GM12878 (cell line): ENCODE data around the gene ADCK1. TPM values are rescaled to one million over a fixed set of nuclear protein-coding genes. Genes with fewer than 3 reads are reported as not detected.

Experiments
- ATAC-seq: fragments of 200-7000 bp; cut with Tn5 transposase; 3 replicates; pipeline ENCODE4 v1.9.1; 2020; ENCODE audit warnings: mild to moderate bottlenecking, moderate library complexity
- BruUV-seq: library from RNA; stranded (reverse); fragments of 400-500 nt; replicated peaks from 2 replicates; lab custom pipeline; 2021; lab: Mats Ljungman, UMichigan
- CTCF ChIA-PET: fragments of 300-600 bp; sonication (Branson Sonifier 250); formaldehyde crosslinking; extraction: SDS; loops from one replicate; lab custom pipeline; 2021; ENCODE audit warnings: inconsistent platforms; lab: Yijun Ruan, JAX
- POLR2A ChIA-PET: fragments of 350-600 bp; formaldehyde crosslinking; extraction: SDS; loops from one replicate; lab custom pipeline; 2021; ENCODE audit warnings: inconsistent platforms; lab: Charles Lee
- RAD21 ChIA-PET: fragments of 300-600 bp; sonication (Branson Sonifier 250); formaldehyde crosslinking; loops from one replicate; lab custom pipeline; 2023; ENCODE audit warnings: antibody characterized with exemption; ENCODE audit not compliant: unreplicated experiment; lab: Charles Lee
- SMC1A ChIA-PET: fragments of 300-600 bp; sonication (Branson Sonifier 250); formaldehyde crosslinking; loops from one replicate; lab custom pipeline; 2023; ENCODE audit not compliant: unreplicated experiment, uncharacterized antibody; lab: Charles Lee
- DNase-seq: peaks from one replicate; pipeline ENCODE4 v3.0.0-alpha.2; 2011; ENCODE audit warnings: low read depth, low spot score
- FAIRE-seq: peaks from 3 replicates; lab custom pipeline; 2011; peaks lifted over from hg19 to GRCh38; lab: Jason Lieb, UNC
- H2AFZ ChIP-seq: 2 replicates; pipeline ENCODE4 v1.6.0; 2011; ENCODE audit warnings: low read depth, low read length, control low read depth; ENCODE audit not compliant: control insufficient read depth
- H3K27ac ChIP-seq: 2 replicates; pipeline ENCODE4 v1.5.1; 2011; ENCODE audit warnings: control low read depth; ENCODE audit not compliant: control insufficient read depth, insufficient read depth
- H3K27me3 ChIP-seq, 2 experiments: replicated peaks in 1 of 2; 2 replicates each; pipeline versions ENCODE4 v1.6.0 to v1.6.1; 2011; ENCODE audit warnings: low read length in 1 of 2; ENCODE audit not compliant: control insufficient read depth in 2 of 2, insufficient read depth in 2 of 2
- H3K36me3 ChIP-seq, 2 experiments: 2 replicates each; pipeline ENCODE4 v1.5.1; 2011; ENCODE audit warnings: low read length in 1 of 2; ENCODE audit not compliant: control insufficient read depth in 2 of 2, insufficient read depth in 2 of 2
- H3K4me1 ChIP-seq: 2 replicates; pipeline ENCODE4 v1.6.1; 2011; ENCODE audit warnings: mild to moderate bottlenecking, low read length, moderate library complexity, mixed read lengths; ENCODE audit not compliant: control insufficient read depth, insufficient read depth
- H3K4me2 ChIP-seq: 2 replicates; pipeline ENCODE4 v1.6.0; 2011; ENCODE audit warnings: control low read depth; ENCODE audit not compliant: control insufficient read depth, insufficient read depth
- H3K4me3 ChIP-seq: fragments of 200-600 bp; sonication (generic); 2 replicates; pipeline ENCODE4 v1.5.1; 2016
- H3K79me2 ChIP-seq: 2 replicates; pipeline ENCODE4 v1.6.0; 2011; ENCODE audit warnings: low read length; ENCODE audit not compliant: control insufficient read depth, insufficient read depth
- H3K9ac ChIP-seq: 2 replicates; pipeline ENCODE4 v1.8.0; 2011; ENCODE audit warnings: low read length, control low read depth, mixed read lengths; ENCODE audit not compliant: control insufficient read depth, insufficient read depth
- H3K9me3 ChIP-seq: replicated peaks from 3 replicates; pipeline ENCODE4 v1.5.1; 2011; ENCODE audit warnings: mild to moderate bottlenecking, low read length; ENCODE audit not compliant: control insufficient read depth, insufficient read depth
- H4K20me1 ChIP-seq: 2 replicates; pipeline ENCODE4 v1.6.0; 2011; ENCODE audit not compliant: control insufficient read depth, insufficient read depth
- ATF7 ChIP-seq: fragments of 450-650 bp; IDR thresholded peaks from 2 replicates; pipeline ENCODE4 v1.6.1; 2016; ENCODE audit warnings: low read depth, mild to moderate bottlenecking
- JUND ChIP-seq: IDR thresholded peaks from 2 replicates; pipeline ENCODE4 v1.6.1; 2012; ENCODE audit warnings: low read depth, mild to moderate bottlenecking, low read length, improper control_type of control experiment, moderate library complexity
- MEF2B ChIP-seq: fragments of 450-650 bp; IDR thresholded peaks from 2 replicates; pipeline ENCODE4 v1.6.1; 2018; ENCODE audit warnings: mild to moderate bottlenecking, moderate library complexity; ENCODE audit not compliant: partially characterized antibody, poor library complexity, severe bottlenecking
- POLR2AphosphoS2 ChIP-seq: IDR thresholded peaks from 2 replicates; pipeline ENCODE4 v1.6.1; 2011; ENCODE audit warnings: low read depth, mild to moderate bottlenecking, low read length, improper control_type of control experiment, moderate library complexity
- RELA ChIP-seq: fragments of 450-650 bp; IDR thresholded peaks from 2 replicates; pipeline ENCODE4 v1.8.0; 2014; ENCODE audit warnings: borderline replicate concordance; ENCODE audit not compliant: partially characterized antibody
- RFX5 ChIP-seq: IDR thresholded peaks from 2 replicates; pipeline ENCODE4 v1.6.1; 2011; ENCODE audit warnings: low read depth, low read length, improper control_type of control experiment
- SMAD1 ChIP-seq: fragments of 450-650 bp; IDR thresholded peaks from 2 replicates; pipeline ENCODE4 v1.6.1; 2018; ENCODE audit warnings: mild to moderate bottlenecking, low read depth; ENCODE audit not compliant: partially characterized antibody
- SMC3 ChIP-seq: IDR thresholded peaks from 2 replicates; pipeline ENCODE4 v1.6.1; 2011; ENCODE audit warnings: low read length, improper control_type of control experiment, borderline replicate concordance
- TAF1 ChIP-seq: IDR thresholded peaks from 2 replicates; pipeline ENCODE4 v1.6.1; 2011; ENCODE audit warnings: mild to moderate bottlenecking, low read depth, low read length, borderline replicate concordance
- TCF3 ChIP-seq: IDR thresholded peaks from 2 replicates; pipeline ENCODE4 v1.6.1; 2012; ENCODE audit warnings: low read depth, mild to moderate bottlenecking, low read length, borderline replicate concordance; ENCODE audit not compliant: insufficient read depth
- YBX1 ChIP-seq: fragments of 450-650 bp; IDR thresholded peaks from 2 replicates; pipeline ENCODE4 v1.6.1; 2016; ENCODE audit warnings: antibody characterized with exemption
- ZNF207 ChIP-seq: fragments of 450-650 bp; IDR thresholded peaks from 2 replicates; pipeline ENCODE4 v1.6.1; 2014; ENCODE audit warnings: antibody characterized with exemption, mild to moderate bottlenecking, borderline replicate concordance
- WGBS: methylation state at CpG from one replicate; pipeline ENCODE4 v1.1.6; 2016; ENCODE audit warnings: low lambda C conversion rate; ENCODE audit not compliant: insufficient replicate concordance, insufficient coverage; ENCODE audit errors: missing lambda C conversion rate; 5-methylcytosine and 5-hydroxymethylcytosine counted together
- in situ Hi-C: fragments of 300-500 bp; cut with MboI; formaldehyde crosslinking; loops from 9 replicates; pipeline ENCODE4 v1.14.3; 2018; ENCODE audit warnings: mixed read lengths
- intact Hi-C: fragments of 100-400 bp; cut with micrococcal nuclease; formaldehyde crosslinking; loops from one replicate; pipeline ENCODE4 v1.14.2; 2022; ENCODE audit not compliant: unreplicated experiment
- polyA plus RNA-seq, 11 experiments: library from polyadenylated mRNA; depleted of rRNA in 4 of 11; unstranded in 6 of 11; stranded (reverse) in 5 of 11; fragments of >200 nt; fragmentation: Nextera tagmentation in 4 of 11; fragmentation: Illumina TruSeq in 1 of 11; extraction: Ambion mirVana in 4 of 11; extraction: Trizol in 1 of 11; gene quantifications; 1 replicate in 1 of 11; 2 replicates in 10 of 11; pipeline versions ENCODE4 v1.2.1 to v1.2.3, GENCODE V29; 2011 to 2016; ENCODE audit warnings: inconsistent platforms in 2 of 11, missing spikeins in 2 of 11, low read depth in 1 of 11
- total RNA-seq, 4 experiments: library from RNA; depleted of rRNA in 3 of 4; stranded (reverse); fragments of >200 nt in 3 of 4; fragmentation: Illumina TruSeq in 1 of 4; extraction: Trizol in 1 of 4; gene quantifications; 2 replicates each; pipeline versions ENCODE4 v1.2.1 to v1.2.3, GENCODE V29; 2013 to 2021
- TF ChIP-seq, protein P1 (sequence below): fragments of 450-650 bp; IDR thresholded peaks from 2 replicates; pipeline ENCODE4 v1.6.1; 2014; ENCODE audit warnings: mild to moderate bottlenecking
- TF ChIP-seq, protein P2 (sequence below): IDR thresholded peaks from 2 replicates; pipeline ENCODE4 v1.6.1; 2012; ENCODE audit warnings: improper control_type of control experiment, low read depth, low read length; ENCODE audit not compliant: insufficient replicate concordance
- TF ChIP-seq, protein P3 (sequence below): IDR thresholded peaks from 2 replicates; pipeline ENCODE4 v1.6.1; 2011; ENCODE audit warnings: low read depth, mild to moderate bottlenecking, low read length, moderate library complexity, borderline replicate concordance; ENCODE audit errors: extremely low read depth
- TF ChIP-seq, protein P4 (sequence below): fragments of 450-650 bp; IDR thresholded peaks from 2 replicates; pipeline ENCODE4 v1.6.1; 2016; ENCODE audit warnings: mild to moderate bottlenecking

ADCK1 gene
- total and polyA plus RNA-seq, 10 of the 15 experiments (the other 5 are each of a cell fraction or from before 2014, with no cell fraction given), result 3.3 to 8.5 (median 5.1) TPM

DNA sequence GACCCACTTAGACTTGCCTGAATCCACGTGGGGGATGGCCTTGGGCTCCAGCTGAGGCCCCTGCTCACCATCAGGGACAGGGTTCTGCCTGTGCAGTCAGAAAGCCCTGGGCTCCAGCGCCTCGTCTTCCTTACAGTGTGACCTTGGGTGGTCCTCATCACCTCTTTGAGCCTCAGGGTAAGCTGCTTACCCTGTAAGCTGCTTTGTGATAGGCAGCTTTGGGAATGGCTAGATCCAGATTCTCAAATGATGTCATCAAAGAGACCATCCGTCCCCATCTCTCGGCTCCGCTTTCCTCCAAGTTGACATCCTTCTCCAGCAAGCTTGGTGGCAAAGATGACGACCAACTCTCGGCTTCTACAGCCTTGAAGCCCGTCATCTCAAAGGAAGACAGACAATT, 127.0 kb downstream of the ADCK1 start:
- ChIA-PET SMC1A (no interaction called here), POLR2A (no interaction called here), CTCF (no interaction called here), RAD21 (no interaction called here)
- H4K20me1 ChIP-seq, result no peaks in the 10 kb centered on the region
- no peaks in the 10 kb centered on the region for H3K27me3 ChIP-seq
- no TSS peak for BruUV-seq
- no peak overlapping the region for H2AFZ ChIP-seq
- WGBS, result 75% methylated on average over 9 of the region's 9 CpGs
- DNase-seq (no peak), ATAC-seq (no peak), FAIRE-seq (no peak)
- intact Hi-C loops, result no loop called here
- no peaks in the 10 kb centered on the region for H3K9me3 ChIP-seq
- H3K79me2 ChIP-seq, result no peaks in the 10 kb centered on the region
- no peak overlapping the region for H3K4me2 ChIP-seq
- in situ Hi-C loops, result no loop called here
- no peak overlapping the region for H3K4me3 ChIP-seq
- no peaks in the 10 kb centered on the region for H3K36me3 ChIP-seq
- H3K4me1 ChIP-seq, result no peaks in the 10 kb centered on the region
- no peak for TF ChIP-seq RELA
- TF ChIP-seq, protein P1, sequence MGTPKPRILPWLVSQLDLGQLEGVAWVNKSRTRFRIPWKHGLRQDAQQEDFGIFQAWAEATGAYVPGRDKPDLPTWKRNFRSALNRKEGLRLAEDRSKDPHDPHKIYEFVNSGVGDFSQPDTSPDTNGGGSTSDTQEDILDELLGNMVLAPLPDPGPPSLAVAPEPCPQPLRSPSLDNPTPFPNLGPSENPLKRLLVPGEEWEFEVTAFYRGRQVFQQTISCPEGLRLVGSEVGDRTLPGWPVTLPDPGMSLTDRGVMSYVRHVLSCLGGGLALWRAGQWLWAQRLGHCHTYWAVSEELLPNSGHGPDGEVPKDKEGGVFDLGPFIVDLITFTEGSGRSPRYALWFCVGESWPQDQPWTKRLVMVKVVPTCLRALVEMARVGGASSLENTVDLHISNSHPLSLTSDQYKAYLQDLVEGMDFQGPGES, result no peak
- no peak for TF ChIP-seq YBX1
- no peak for TF ChIP-seq TAF1
- TF ChIP-seq SMAD1, result no peak
- no peak for TF ChIP-seq JUND
- TF ChIP-seq TCF3, result no peak
- no peak for TF ChIP-seq POLR2AphosphoS2
- no peak for TF ChIP-seq ZNF207
- no peak for TF ChIP-seq SMC3
- TF ChIP-seq, protein P2, sequence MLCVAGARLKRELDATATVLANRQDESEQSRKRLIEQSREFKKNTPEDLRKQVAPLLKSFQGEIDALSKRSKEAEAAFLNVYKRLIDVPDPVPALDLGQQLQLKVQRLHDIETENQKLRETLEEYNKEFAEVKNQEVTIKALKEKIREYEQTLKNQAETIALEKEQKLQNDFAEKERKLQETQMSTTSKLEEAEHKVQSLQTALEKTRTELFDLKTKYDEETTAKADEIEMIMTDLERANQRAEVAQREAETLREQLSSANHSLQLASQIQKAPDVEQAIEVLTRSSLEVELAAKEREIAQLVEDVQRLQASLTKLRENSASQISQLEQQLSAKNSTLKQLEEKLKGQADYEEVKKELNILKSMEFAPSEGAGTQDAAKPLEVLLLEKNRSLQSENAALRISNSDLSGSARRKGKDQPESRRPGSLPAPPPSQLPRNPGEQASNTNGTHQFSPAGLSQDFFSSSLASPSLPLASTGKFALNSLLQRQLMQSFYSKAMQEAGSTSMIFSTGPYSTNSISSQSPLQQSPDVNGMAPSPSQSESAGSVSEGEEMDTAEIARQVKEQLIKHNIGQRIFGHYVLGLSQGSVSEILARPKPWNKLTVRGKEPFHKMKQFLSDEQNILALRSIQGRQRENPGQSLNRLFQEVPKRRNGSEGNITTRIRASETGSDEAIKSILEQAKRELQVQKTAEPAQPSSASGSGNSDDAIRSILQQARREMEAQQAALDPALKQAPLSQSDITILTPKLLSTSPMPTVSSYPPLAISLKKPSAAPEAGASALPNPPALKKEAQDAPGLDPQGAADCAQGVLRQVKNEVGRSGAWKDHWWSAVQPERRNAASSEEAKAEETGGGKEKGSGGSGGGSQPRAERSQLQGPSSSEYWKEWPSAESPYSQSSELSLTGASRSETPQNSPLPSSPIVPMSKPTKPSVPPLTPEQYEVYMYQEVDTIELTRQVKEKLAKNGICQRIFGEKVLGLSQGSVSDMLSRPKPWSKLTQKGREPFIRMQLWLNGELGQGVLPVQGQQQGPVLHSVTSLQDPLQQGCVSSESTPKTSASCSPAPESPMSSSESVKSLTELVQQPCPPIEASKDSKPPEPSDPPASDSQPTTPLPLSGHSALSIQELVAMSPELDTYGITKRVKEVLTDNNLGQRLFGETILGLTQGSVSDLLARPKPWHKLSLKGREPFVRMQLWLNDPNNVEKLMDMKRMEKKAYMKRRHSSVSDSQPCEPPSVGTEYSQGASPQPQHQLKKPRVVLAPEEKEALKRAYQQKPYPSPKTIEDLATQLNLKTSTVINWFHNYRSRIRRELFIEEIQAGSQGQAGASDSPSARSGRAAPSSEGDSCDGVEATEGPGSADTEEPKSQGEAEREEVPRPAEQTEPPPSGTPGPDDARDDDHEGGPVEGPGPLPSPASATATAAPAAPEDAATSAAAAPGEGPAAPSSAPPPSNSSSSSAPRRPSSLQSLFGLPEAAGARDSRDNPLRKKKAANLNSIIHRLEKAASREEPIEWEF, result no peak
- TF ChIP-seq ATF7, result no peak
- TF ChIP-seq, protein P3, sequence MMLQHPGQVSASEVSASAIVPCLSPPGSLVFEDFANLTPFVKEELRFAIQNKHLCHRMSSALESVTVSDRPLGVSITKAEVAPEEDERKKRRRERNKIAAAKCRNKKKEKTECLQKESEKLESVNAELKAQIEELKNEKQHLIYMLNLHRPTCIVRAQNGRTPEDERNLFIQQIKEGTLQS, result no peak
- no peak for TF ChIP-seq MEF2B
- no peak for TF ChIP-seq RFX5
- TF ChIP-seq, protein P4, sequence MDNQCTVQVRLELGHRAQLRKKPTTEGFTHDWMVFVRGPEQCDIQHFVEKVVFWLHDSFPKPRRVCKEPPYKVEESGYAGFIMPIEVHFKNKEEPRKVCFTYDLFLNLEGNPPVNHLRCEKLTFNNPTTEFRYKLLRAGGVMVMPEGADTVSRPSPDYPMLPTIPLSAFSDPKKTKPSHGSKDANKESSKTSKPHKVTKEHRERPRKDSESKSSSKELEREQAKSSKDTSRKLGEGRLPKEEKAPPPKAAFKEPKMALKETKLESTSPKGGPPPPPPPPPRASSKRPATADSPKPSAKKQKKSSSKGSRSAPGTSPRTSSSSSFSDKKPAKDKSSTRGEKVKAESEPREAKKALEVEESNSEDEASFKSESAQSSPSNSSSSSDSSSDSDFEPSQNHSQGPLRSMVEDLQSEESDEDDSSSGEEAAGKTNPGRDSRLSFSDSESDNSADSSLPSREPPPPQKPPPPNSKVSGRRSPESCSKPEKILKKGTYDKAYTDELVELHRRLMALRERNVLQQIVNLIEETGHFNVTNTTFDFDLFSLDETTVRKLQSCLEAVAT, result no peak
- no peak overlapping the region for H3K9ac ChIP-seq
- no peak overlapping the region for H3K27ac ChIP-seq
